Measurements from ENCODE around the gene BEAN1.
"Not testable (repeated sequence)": the region's sequence is repeated elsewhere in the genome, so short reads cannot be mapped to it uniquely, and the experiment has no call there.

Gene BEAN1

GRCh38 chr16:66437391-66437945, 10.4 kb downstream of the BEAN1 start:
- in situ Hi-C loops (cut with MboI; ENCODE audit: low sequenced_read_pairs): no loop called here

GRCh38 chr16:66438536-66438935, 11.4 kb downstream of the BEAN1 start:
- in situ Hi-C loops (cut with MboI; ENCODE audit: low sequenced_read_pairs): no loop called here

- in situ Hi-C loops (cut with MboI; ENCODE audit: low sequenced_read_pairs): no loop called here
Observed at GRCh38 chr16:66439051-66439730, 12.1 kb downstream of the BEAN1 start.

DNA sequence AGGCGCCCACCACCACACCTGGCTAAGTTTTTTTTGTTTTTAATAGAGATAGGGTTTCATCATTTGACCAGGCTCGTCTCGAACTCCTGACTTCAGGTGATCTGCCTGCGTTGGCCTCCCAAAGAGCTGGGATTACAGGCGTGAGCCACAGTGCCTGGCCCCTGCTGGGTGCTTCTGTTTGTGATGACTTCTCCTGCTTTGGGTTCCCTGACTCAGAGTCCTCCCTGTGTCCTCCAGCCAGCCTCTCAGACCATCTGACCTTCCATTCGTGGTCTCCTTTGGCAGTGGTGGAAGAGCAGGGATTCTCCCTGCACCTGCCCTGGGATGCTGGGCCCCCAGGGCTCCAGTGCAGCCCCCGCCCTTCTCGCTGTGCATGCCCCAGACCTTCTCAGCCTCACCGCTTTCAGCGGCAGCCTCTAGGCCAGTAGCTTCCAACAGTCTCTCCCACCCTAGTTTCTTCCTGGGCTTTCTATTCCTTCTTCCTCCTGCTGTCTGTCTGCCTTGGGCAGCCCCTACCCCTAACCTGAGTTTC, 13.2 kb downstream of the BEAN1 start:
- in situ Hi-C loops (cut with MboI; ENCODE audit: low sequenced_read_pairs): no loop called here

DNA sequence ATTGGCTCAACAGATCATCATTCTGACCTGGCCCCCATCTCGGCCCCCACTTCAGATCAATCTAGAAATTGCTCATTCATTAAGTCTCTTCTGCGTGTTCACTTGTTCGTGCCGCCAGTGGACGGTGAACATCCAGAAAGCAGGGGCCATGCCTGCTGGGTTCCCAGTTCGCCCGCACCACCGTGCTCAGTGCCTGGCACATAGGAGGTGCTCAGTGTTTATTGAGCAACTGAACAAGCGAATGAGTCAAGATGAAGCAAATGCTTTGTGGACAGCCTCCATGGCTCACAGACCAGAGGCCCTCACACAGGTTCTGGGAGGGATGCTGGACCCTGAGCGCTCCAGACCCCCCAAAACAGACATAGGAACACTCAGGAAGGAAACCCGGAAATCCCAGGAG, 13.9 kb downstream of the BEAN1 start:
- in situ Hi-C loops (cut with MboI; ENCODE audit: low sequenced_read_pairs): no loop called here

GRCh38 chr16:66441586-66442375, 14.7 kb downstream of the BEAN1 start:
- in situ Hi-C loops (cut with MboI; ENCODE audit: low sequenced_read_pairs): no loop called here

GRCh38 chr16:66442502-66443268, 15.6 kb downstream of the BEAN1 start:
- in situ Hi-C loops (cut with MboI; ENCODE audit: low sequenced_read_pairs): no loop called here

DNA sequence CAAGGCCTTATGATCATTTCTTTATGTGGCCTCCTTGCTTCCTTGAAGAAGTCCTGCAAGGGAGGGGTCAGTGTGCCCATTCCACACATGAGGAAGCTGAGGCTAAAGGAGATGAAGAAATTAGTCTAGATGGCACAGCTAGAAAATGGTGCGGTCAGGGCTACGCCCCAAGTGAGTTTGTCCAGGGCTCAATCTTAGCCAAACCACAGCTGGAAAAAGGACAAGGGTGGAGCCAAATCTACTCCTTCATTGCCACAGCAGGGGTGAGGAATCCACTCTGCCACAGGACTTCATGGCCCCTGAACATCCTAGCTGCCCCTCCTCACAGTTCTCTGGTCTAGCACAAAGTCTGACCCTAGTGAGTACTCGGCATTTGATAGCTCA, 16.2 kb downstream of the BEAN1 start:
- in situ Hi-C loops (cut with MboI; ENCODE audit: low sequenced_read_pairs): no loop called here

DNA sequence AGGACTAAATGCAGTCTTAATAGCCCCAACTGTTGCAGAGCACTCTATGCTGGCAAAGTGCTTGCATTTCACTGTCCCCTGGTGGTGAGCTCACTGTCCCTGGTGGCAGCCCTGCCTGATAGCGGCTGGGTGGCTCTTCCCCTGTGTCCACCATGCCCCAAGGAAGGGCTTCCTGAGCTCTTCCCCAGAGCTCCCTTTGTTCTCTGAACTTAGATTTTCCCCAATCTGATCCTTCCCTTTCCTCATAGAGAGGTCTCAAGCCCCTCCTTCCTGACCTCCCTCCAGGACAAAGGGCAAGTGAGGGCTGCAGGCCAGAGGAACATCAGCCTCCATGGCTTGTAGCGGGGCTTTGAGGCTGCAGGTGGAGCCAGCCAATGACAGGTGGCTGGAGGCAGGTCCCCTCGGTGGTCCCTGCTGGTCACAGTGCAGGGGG, 17.0 kb downstream of the BEAN1 start:
- in situ Hi-C loops (cut with MboI; ENCODE audit: low sequenced_read_pairs): no loop called here

DNA sequence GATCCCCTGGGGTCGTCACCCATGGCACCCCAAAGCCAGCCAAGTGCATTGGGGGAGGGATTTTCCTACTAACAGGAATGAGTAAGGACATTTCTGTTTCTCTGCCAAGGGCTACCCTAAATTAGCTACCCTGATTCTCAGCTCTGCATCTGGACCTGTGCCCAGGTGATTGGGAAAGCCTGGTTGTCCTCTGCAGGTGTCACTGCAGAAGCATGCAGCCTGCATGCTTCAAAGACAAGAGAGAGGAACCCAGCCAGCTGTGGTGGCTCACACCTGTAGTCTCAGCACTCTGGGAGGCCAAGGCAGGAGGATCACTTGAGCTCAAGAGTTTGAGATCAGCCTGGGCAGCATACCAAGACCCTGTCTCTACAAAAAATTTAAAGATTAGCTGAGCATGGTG, 19.6 kb downstream of the BEAN1 start:
- in situ Hi-C loops (cut with MboI; ENCODE audit: low sequenced_read_pairs): no loop called here

DNA sequence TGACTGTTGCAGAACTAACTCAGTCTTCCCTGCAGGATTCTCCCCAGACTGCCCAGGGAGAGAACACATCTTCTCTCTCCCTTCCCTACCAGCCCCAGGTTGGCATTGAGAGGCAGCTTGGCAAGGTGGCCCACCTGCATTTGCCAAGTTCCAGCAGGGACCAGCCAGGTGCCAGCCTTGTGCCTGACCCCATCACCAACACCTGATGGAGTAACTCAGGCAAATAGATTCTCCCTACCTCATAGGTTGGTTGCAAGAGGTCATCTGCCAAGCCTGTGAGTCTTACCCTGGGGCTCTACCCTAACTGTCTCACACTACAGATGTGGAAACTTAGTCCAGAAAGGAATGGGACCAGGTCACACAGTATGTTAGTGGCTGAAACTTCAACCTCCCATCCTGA, 20.4 kb downstream of the BEAN1 start:
- in situ Hi-C loops (cut with MboI; ENCODE audit: low sequenced_read_pairs): no loop called here

DNA sequence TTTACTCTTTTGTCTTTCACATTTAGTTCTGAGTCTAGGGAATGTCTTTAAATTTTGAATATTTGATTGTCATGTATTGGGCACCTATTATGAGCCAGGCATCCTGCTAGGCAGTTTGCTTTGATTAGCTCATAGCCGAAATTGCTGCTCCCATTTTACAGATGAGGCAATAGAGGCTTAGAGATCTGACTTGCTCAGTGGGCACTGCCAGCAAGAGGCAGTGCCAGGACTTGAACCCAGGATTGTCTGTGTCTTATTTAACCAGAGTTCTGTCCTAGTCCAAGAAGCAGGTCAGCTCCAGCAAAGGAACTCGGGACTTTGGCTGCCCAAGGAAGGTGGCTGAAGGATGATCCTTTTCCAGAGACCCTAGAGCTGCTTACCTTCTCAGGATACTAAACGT, 24.5 kb downstream of the BEAN1 start:
- in situ Hi-C loops (cut with MboI; ENCODE audit: low sequenced_read_pairs): no loop called here

GRCh38 chr16:66453230-66453629, 26.1 kb downstream of the BEAN1 start:
- in situ Hi-C loops (cut with MboI; ENCODE audit: low sequenced_read_pairs): not testable (repeated sequence)

GRCh38 chr16:66454751-66455150, 27.7 kb downstream of the BEAN1 start:
- in situ Hi-C loops (cut with MboI; ENCODE audit: low sequenced_read_pairs): no loop called here

- in situ Hi-C loops (cut with MboI; ENCODE audit: low sequenced_read_pairs): no loop called here
Observed at GRCh38 chr16:66455970-66456369, 28.9 kb downstream of the BEAN1 start.

DNA sequence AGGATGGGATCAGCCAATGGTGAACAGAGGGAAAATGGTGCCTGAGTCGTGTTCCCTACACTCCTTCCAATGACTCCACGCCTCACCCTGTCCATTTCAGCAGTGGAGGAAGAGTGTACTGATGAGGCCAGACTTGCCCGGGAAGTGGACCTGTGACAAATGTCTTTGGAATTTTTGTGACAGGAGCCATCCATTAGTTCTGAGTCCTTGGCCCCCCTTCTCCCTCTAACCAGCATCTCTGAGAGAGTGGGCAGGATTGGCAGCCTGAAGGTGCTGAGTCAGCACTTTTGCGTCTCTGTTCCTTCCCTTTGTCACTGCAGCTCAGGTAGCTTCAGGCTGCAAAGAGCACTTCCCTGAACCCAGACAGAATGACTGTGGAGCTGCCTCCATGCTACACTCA, 30.8 kb downstream of the BEAN1 start:
- in situ Hi-C loops (cut with MboI; ENCODE audit: low sequenced_read_pairs): no loop called here

GRCh38 chr16:66458292-66458691, 31.2 kb downstream of the BEAN1 start:
- in situ Hi-C loops (cut with MboI; ENCODE audit: low sequenced_read_pairs): no loop called here

DNA sequence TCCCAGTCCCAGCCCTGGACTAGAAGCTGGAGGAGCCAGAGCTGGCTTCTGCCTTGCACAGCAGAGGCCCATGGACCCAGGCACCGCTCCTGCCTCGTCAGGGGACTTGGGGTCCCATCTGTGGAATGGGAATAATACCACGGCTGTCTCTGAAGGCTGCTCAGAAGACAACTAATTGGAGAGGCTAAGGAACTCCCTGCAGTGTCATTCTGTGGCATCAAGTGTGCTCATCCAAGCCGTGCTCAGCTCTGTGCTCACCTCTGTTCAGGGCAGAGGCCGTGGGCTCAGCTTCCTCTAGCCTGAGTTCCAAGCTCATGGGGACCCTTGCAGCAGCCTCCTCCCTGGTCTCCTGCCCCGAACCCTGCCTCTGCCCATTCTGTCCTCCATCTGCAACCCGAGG, 31.8 kb downstream of the BEAN1 start:
- in situ Hi-C loops (cut with MboI; ENCODE audit: low sequenced_read_pairs): no loop called here

DNA sequence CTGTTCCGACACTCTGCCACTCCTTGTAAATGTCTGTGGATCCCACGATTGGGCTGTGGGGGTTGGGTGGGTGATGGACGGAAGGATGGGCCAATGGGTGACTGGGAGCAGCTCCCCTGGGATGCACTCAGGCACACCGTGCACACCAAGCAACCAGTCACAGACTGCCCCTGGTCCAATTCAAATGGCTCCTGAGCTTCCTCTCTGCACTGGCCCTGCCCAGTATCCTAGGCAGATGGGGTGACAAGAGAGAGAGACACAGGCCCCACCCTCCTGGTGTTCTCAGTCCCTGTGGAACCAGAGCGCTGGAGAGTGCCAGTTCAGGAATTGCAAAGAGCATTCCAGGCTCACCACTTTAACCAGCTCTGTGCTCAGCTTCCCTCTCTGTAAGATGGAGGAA, 32.8 kb downstream of the BEAN1 start:
- in situ Hi-C loops (cut with MboI; ENCODE audit: low sequenced_read_pairs): no loop called here

DNA sequence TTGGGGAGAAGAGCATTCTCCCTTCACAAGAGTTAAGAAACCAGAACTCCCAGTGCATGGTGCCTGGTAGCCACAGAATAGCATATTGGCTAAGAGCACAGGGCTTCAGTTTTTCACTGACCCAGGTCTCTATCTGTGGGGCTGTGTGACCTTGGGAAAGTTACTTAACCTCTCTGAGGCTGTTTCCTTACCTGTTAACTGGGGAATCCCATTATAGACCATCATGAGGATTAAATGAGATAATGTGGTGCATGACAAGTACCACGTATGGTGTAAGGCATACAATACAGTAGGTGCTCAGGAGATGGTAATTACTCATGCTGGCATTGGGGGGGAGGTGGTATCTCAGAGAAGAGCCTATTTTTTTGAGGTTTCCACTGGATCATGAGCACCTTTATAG, 33.6 kb downstream of the BEAN1 start:
- in situ Hi-C loops (cut with MboI; ENCODE audit: low sequenced_read_pairs): no loop called here

GRCh38 chr16:66462912-66463311, 35.8 kb downstream of the BEAN1 start:
- in situ Hi-C loops (cut with MboI; ENCODE audit: low sequenced_read_pairs): no loop called here
